ENCODE data around the gene HNRNPL. TPM values are rescaled to one million over a fixed set of nuclear protein-coding genes. Genes with fewer than 3 reads are reported as not detected.
A peak's percentile ranks its signal among the peaks of the same experiment; 100 is the strongest.

HNRNPL gene
- total and polyA plus RNA-seq, 2 of the 8 experiments (the other 6 are each of a cell fraction or from before 2014, with no cell fraction given): 404 to 779 TPM

DNA sequence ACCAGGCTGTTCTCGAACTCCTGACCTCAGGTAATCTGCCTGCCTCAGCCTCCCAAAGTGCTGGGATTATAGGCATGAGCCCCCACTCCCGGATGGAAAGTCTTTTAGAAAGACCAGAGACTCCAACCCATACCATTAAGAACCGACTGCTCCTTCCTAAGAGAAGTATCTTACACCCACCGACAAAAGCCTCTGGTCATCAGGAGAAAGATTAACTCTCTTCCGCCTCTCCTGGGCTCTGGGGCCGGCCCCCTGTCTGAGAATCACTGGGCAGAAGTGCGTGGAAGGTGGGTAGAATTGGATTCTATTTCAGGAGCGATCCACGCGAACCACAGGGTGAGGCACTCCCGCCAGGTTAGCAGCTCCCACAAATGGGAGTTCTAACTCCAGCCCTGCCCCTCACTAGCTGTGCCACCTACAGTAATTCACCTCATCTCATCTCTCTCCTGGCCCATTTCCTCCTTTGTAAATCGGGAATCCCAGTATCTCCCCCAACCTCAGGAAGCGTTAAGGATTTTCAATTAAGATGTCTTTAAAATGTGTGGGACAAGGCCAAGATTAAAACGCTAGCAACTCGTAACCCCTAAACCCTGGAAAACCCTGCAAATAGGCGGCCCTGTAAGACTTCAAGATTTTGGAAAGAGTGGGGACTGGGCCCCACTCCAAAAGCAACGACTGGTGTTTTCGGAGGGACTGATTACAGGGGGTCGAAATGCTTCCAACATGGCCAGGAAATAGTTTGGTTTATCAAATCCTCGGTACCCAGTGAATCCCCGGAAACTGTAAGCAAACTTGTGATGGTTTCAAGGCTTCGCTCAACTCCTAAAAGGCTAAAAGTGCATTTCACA lies 1.3 kb downstream of the HNRNPL start:
- ChIA-PET POLR2A (ENCODE audit: partially characterized antibody) (interaction anchor here (0.7 to 8.3 kb wide), 44 partner anchors 11 to 398 kb away, joined by 3 to 376 read pairs (median 4); partner anchors contain the start of genes CCER2, ECH1, EIF3K and LGALS7B), CTCF (ENCODE audit: partially characterized antibody) (interaction anchor here (0.7 to 1.7 kb wide), 4 partner anchors 12 to 57 kb away, joined by 3 to 5 read pairs (median 4); no protein-coding TSS in a partner anchor)
- Histone ChIP-seq H3K56ac (replicated peaks; ENCODE audit: insufficient read length, low read depth, low read length) (peak overlapping the region; percentile 85), H3K23ac (ENCODE audit: insufficient read length) (no peak overlapping the region), H2AK5ac (ENCODE audit: low read depth, low read length) (peak overlapping the region; percentile 91), H2BK15ac (ENCODE audit: low read length) (0 out of 2 replicates have a peak overlapping the region, but pooled peaks have one; percentile 72), H3K4me2 (ENCODE audit: insufficient read depth in 1 of 2, low read depth in 2 of 2, low read length in 2 of 2) (peak overlapping the region; percentile 96 to 98), H4K5ac (ENCODE audit: insufficient read length, low read depth, low read length) (peak overlapping the region; percentile 0), H3K36me3 (ENCODE audit: control insufficient read depth in 2 of 4, insufficient read depth in 4 of 4, low read length in 3 of 4) (peaks cover 33 to 54% (median 43%) of the 10 kb centered on the region in 4 experiments), H2BK120ac (replicated peaks; ENCODE audit: low read depth, low read length) (peak overlapping the region; percentile 35), H3K79me2 (ENCODE audit: control insufficient read depth in 1 of 2, insufficient read depth in 2 of 2, low read length in 2 of 2) (peaks cover 22 to 52% of the 10 kb centered on the region in 2 experiments), H3K79me1 (ENCODE audit: low read depth, low read length) (peaks cover 12% of the 10 kb centered on the region; the same call in 1 of the 2 replicates), H2BK20ac (ENCODE audit: low read length) (no peak overlapping the region), H3K9me3 (ENCODE audit: insufficient read depth in 2 of 2, low read depth in 1 of 2, low read length in 1 of 2) (no peaks in the 10 kb centered on the region), H3K23me2 (ENCODE audit: low read depth, low read length) (peaks cover 22% of the 10 kb centered on the region), H4K91ac (replicated peaks; ENCODE audit: insufficient read length, low read length) (peak overlapping the region; percentile 83), H3K4ac (replicated peaks; ENCODE audit: insufficient read length, low read depth, low read length) (peak overlapping the region; percentile 92), H3K27ac (ENCODE audit: low read depth, low read length) (peak overlapping the region; percentile 96), H3K27me3 (replicated peaks in 1 of 4; ENCODE audit: control insufficient read depth in 3 of 4, extremely low read depth in 1 of 4, insufficient read depth in 3 of 4, low read length in 3 of 4) (no peaks in the 10 kb centered on the region; a peak in 1 of 7 replicates), H3K18ac (ENCODE audit: extremely low read depth, low read length) (peak overlapping the region; percentile 44), H4K20me1 (replicated peaks in 1 of 2; ENCODE audit: control insufficient read depth in 1 of 2, insufficient read depth in 2 of 2, low read length in 2 of 2) (peaks cover 20 to 30% of the 10 kb centered on the region in 2 experiments), H3K14ac (ENCODE audit: insufficient read length) (no peak overlapping the region), H2BK5ac (ENCODE audit: low read depth, low read length) (peak overlapping the region; percentile 82), H2AFZ (ENCODE audit: low read length) (no peak overlapping the region), H2BK12ac (ENCODE audit: low read depth, low read length) (0 out of 2 replicates have a peak overlapping the region, but pooled peaks have one; percentile 27), H4K8ac (ENCODE audit: extremely low read depth, insufficient read depth, low read length) (no peak overlapping the region), H3K4me1 (replicated peaks in 1 of 4; ENCODE audit: control insufficient read depth in 3 of 4, insufficient read depth in 4 of 4, low read length in 3 of 4) (peaks cover 2 to 16% (median 11%) of the 10 kb centered on the region in 4 experiments), H3K9ac (replicated peaks in 1 of 4; ENCODE audit: extremely low read depth in 1 of 4, low read depth in 3 of 4, low read length in 3 of 4) (peak overlapping the region; percentile 96 to 100 (median 97)), H3K4me3 (ENCODE audit: extremely low read depth in 1 of 4, insufficient read depth in 2 of 4, low read depth in 3 of 4, low read length in 4 of 4) (peak overlapping the region; percentile 80 to 97 (median 95))
- no peak for FAIRE-seq
- WGBS, 2 experiments (ENCODE audit: extremely low coverage in 1 of 2, insufficient coverage in 1 of 2, insufficient read length in 1 of 2, insufficient replicate concordance in 2 of 2, low coverage in 1 of 2, low lambda C conversion rate in 2 of 2, missing lambda C conversion rate in 1 of 2): 36% methylated on average over 22 of the region's 22 CpGs; no CpG with 5 or more reads in 1 of the 2 experiments
- no peak for DNase-seq (ENCODE audit: low read depth in 1 of 2, low spot score in 2 of 2)
- TF ChIP-seq CBX5 (IDR thresholded peaks at IDR 0.05; ENCODE audit: low read depth, low read length) (no peak), USF2 (IDR thresholded peaks at IDR 0.05; ENCODE audit: low read length) (no peak), CREB1 (IDR thresholded peaks at IDR 0.05) (no peak), EGR1 (IDR thresholded peaks at IDR 0.05; ENCODE audit: borderline replicate concordance, low read depth, low read length) (no peak), NANOG (IDR thresholded peaks at IDR 0.05; ENCODE audit: insufficient read depth, low read depth, low read length, poor library complexity, severe bottlenecking) (no peak), JUN (IDR thresholded peaks at IDR 0.05; ENCODE audit: low read depth, low read length) (no peak), TAF7 (optimal IDR thresholded peaks at IDR 0.05; ENCODE audit: borderline replicate concordance, low read depth, low read length) (no peak), SIX5 (IDR thresholded peaks at IDR 0.05; ENCODE audit: low read depth, low read length) (no peak), CHD2 (IDR thresholded peaks at IDR 0.05; ENCODE audit: low read length) (no peak), SP4 (IDR thresholded peaks at IDR 0.05; ENCODE audit: low read length) (no peak), BCL11A (IDR thresholded peaks at IDR 0.05; ENCODE audit: low read depth in 2 of 2, low read length in 2 of 2) (no peak)

Data from H1 (cell line).